Psoas muscle (tissue), 8 donors: ENCODE results near the gene ACTR6. TPM values are rescaled to one million over a fixed set of nuclear protein-coding genes. Genes with fewer than 3 reads are reported as not detected.

Experiments used
- ATAC-seq, 4 donors: fragments of 200-7000 bp; cut with Tn5 transposase; one replicate each; pipeline ENCODE4 v1.9.1; 2020; ENCODE audit warnings: moderate library complexity in 3 of 4, mild to moderate bottlenecking in 2 of 4
- DNase-seq, 2 donors: peaks; one replicate each; pipeline ENCODE4 v3.0.0-alpha.2; 2020
- H3K27ac ChIP-seq: fragments of 200-600 bp; one replicate; pipeline ENCODE4 v1.8.0; 2022
- H3K27me3 ChIP-seq, 3 donors: fragments of 200-600 bp in 1 of 3; one replicate each; pipeline versions ENCODE4 v1.6.1 to v1.8.0; 2013 to 2022; ENCODE audit warnings: low read length in 2 of 3, mild to moderate bottlenecking in 2 of 3, moderate library complexity in 1 of 3; ENCODE audit not compliant: insufficient read depth in 3 of 3
- H3K36me3 ChIP-seq, 2 donors: fragments of 200-600 bp in 1 of 2; one replicate each; pipeline versions ENCODE4 v1.6.1 to v1.8.0; 2013 to 2022; ENCODE audit warnings: low read depth in 1 of 2, mild to moderate bottlenecking in 1 of 2, moderate library complexity in 1 of 2; ENCODE audit not compliant: insufficient read depth in 1 of 2
- H3K4me1 ChIP-seq: fragments of 200-600 bp; one replicate; pipeline ENCODE4 v1.8.0; 2022
- H3K4me3 ChIP-seq: fragments of 200-600 bp; one replicate; pipeline ENCODE4 v1.8.0; 2022; ENCODE audit warnings: mild to moderate bottlenecking
- H3K9me3 ChIP-seq: fragments of 200-600 bp; one replicate; pipeline ENCODE4 v1.8.0; 2022
- CTCF ChIP-seq: fragments of 200-600 bp; IDR thresholded peaks from one replicate; pipeline ENCODE4 v1.8.0; 2022; ENCODE audit warnings: antibody characterized with exemption
- WGBS, 3 donors: extraction: QIAGEN DNeasy Blood & Tissue Kit; methylation state at CpG; one replicate each; pipeline versions ENCODE4 v1.1.6 to v1.1.7; 2013; 5-methylcytosine and 5-hydroxymethylcytosine counted together
- intact Hi-C, 2 donors: fragments of 100-400 bp; cut with DNase I; formaldehyde crosslinking; loops; one replicate each; pipeline versions ENCODE4 v1.11.0 to v1.14.2; 2022
- polyA plus RNA-seq, 3 donors: library from polyadenylated mRNA; stranded (reverse); fragments of 200-250 nt; gene quantifications; one replicate each; pipeline ENCODE4 v1.2.3, GENCODE V29; 2013
- total RNA-seq, 4 donors: library from RNA; stranded (reverse); fragmentation: NEBNext Ultra II Directional in 2 of 4; extraction: Animal tissue kit (Norgen Biotek cat#: 25700) in 2 of 4; gene quantifications; one replicate each; pipeline versions ENCODE4 v1.2.1 to v1.2.4, GENCODE V29; 2021 to 2023
- donor health status: healthy with polysubstance abuse.
- donor health status: DM: no; HTN: no; CAD: no; lungs with moderate emphysema.
- donor health status: Bipolar disorder and iron deficiency.
- donor health status: healthy.
- donor health status: DM: yes; HTN: yes; CAD: no.
- donor health status: DM: no; HTN: no; CAD: no.
- donor health status: DM: no; HTN: no; CAD: no.
- donor health status: DM: yes; HTN: yes; CAD: no.

The ACTR6 gene
- total and polyA plus RNA-seq, 7 donors = 11.5 to 31.7 (median 17.1) TPM

GRCh38 chr12:100249941-100250340 lies 49.3 kb downstream of the ACTR6 start:
- intact Hi-C loops = no loop called here

GRCh38 chr12:100251917-100252316 lies 51.3 kb downstream of the ACTR6 start:
- Histone ChIP-seq H3K27ac (no peak overlapping the region), H3K9me3 (no peaks in the 10 kb centered on the region), H3K36me3 (no peaks in the 10 kb centered on the region), H3K4me1 (no peaks in the 10 kb centered on the region), H3K4me3 (no peak overlapping the region), H3K27me3 (no peaks in the 10 kb centered on the region)
- DNase-seq (no peak), ATAC-seq (no peak)
- intact Hi-C loops = no loop called here
- TF ChIP-seq CTCF = no peak
- WGBS, 3 donors = 82 to 86% (median 84%) methylated on average over 2 of the region's 2 CpGs

More at GRCh38 chr12:100249941-100250340, 49.3 kb downstream of the ACTR6 start:
- Histone ChIP-seq H3K36me3 (no peaks in the 10 kb centered on the region), H3K4me3 (no peak overlapping the region), H3K27ac (no peak overlapping the region), H3K9me3 (no peaks in the 10 kb centered on the region), H3K4me1 (no peaks in the 10 kb centered on the region), H3K27me3 (no peaks in the 10 kb centered on the region)
- ATAC-seq = no peak
- 93 to 99% (median 96%) methylated on average over 7 of the region's 7 CpGs for WGBS, 3 donors
- no peak for DNase-seq
- no peak for TF ChIP-seq CTCF

GRCh38 chr12:100253437-100253836 lies 52.8 kb downstream of the ACTR6 start:
- H3K4me3 ChIP-seq = no peak overlapping the region
- H3K9me3 ChIP-seq = no peaks in the 10 kb centered on the region
- H3K4me1 ChIP-seq = no peaks in the 10 kb centered on the region
- intact Hi-C loops = no loop called here
- DNase-seq = no peak
- 96 to 98% (median 97%) methylated on average over 1 of the region's 1 CpG for WGBS, 3 donors
- no peak for ATAC-seq
- TF ChIP-seq CTCF = no peak
- H3K27ac ChIP-seq = no peak overlapping the region
- H3K27me3 ChIP-seq = no peaks in the 10 kb centered on the region
- H3K36me3 ChIP-seq = no peaks in the 10 kb centered on the region

- Histone ChIP-seq H3K36me3 (no peaks in the 10 kb centered on the region), H3K27me3 (no peaks in the 10 kb centered on the region), H3K4me3 (no peak overlapping the region), H3K27ac (no peak overlapping the region), H3K4me1 (no peaks in the 10 kb centered on the region), H3K9me3 (no peaks in the 10 kb centered on the region)
- no peak for TF ChIP-seq CTCF
- intact Hi-C loops = no loop called here
- DNase-seq (no peak), ATAC-seq (no peak)
- WGBS, 3 donors = 86 to 95% (median 92%) methylated on average over 1 of the region's 1 CpG
Measured at GRCh38 chr12:100254876-100255275, 54.3 kb downstream of the ACTR6 start.

- ATAC-seq (no peak), DNase-seq (no peak)
- Histone ChIP-seq H3K4me1 (no peaks in the 10 kb centered on the region), H3K9me3 (no peaks in the 10 kb centered on the region), H3K27me3 (no peaks in the 10 kb centered on the region), H3K36me3 (no peaks in the 10 kb centered on the region), H3K4me3 (no peak overlapping the region), H3K27ac (no peak overlapping the region)
- intact Hi-C loops = no loop called here
- TF ChIP-seq CTCF = no peak
- WGBS, 3 donors = 97 to 100% (median 100%) methylated on average over 1 of the region's 1 CpG
Measured at GRCh38 chr12:100258127-100258526, 57.5 kb downstream of the ACTR6 start.
